SK-N-SH (cell line): ENCODE data around the gene TOMM20. TPM values are rescaled to one million over a fixed set of nuclear protein-coding genes. Genes with fewer than 3 reads are reported as not detected.
A peak's percentile ranks its signal among the peaks of the same experiment; 100 is the strongest.

Experiments used
- CTCF ChIA-PET: fragments of 300-600, 350-600 bp; formaldehyde crosslinking; extraction: SDS; loops from one replicate; lab custom pipeline; 2021; lab: Yijun Ruan, JAX
- POLR2A ChIA-PET: fragments of 350-600 bp; sonication (Branson Sonifier 250); formaldehyde crosslinking; extraction: SDS; loops from one replicate; lab custom pipeline; 2020; ENCODE audit warnings: antibody characterized with exemption, inconsistent platforms; lab: Yijun Ruan, JAX
- DNase-seq: peaks from one replicate; pipeline ENCODE4 v3.0.0; 2012
- H2AFZ ChIP-seq: fragments of 200-600 bp; sonication (generic); 2 replicates; pipeline ENCODE4 v1.8.1; 2016; ENCODE audit warnings: antibody characterized with exemption, mild to moderate bottlenecking, low read depth
- H3F3A ChIP-seq: fragments of 200-600 bp; sonication (generic); replicated peaks from 2 replicates; pipeline ENCODE3; 2016; ENCODE audit warnings: antibody characterized with exemption, mild to moderate bottlenecking; ENCODE audit not compliant: insufficient read depth
- H3K27ac ChIP-seq, 2 experiments: fragments of 200-500 bp in 1 of 2; fragments of 200-600 bp in 1 of 2; sonication (Bioruptor generic) in 1 of 2; sonication (generic), shearing (Covaris generic) in 1 of 2; 2 replicates each; pipeline versions ENCODE4 v1.5.1 to v1.6.1; 2014 to 2016; ENCODE audit warnings: low read depth in 2 of 2, inconsistent platforms in 1 of 2, low read length in 1 of 2, mild to moderate bottlenecking in 1 of 2, mixed read lengths in 1 of 2
- H3K27me3 ChIP-seq: fragments of 200-600 bp; sonication (generic), shearing (Covaris generic); 2 replicates; pipeline ENCODE4 v1.6.1; 2016; ENCODE audit warnings: mixed run types; ENCODE audit not compliant: insufficient read depth
- H3K36me3 ChIP-seq, 2 experiments: fragments of 200-500 bp in 1 of 2; fragments of 200-600 bp in 1 of 2; sonication (Bioruptor generic) in 1 of 2; sonication (generic) in 1 of 2; replicated peaks in 1 of 2; 2 replicates each; pipeline versions ENCODE3 to v1.5.1; 2014 to 2016; ENCODE audit warnings: low read length in 1 of 2, mild to moderate bottlenecking in 1 of 2; ENCODE audit not compliant: insufficient read depth in 2 of 2, control insufficient read depth in 1 of 2
- H3K4me1 ChIP-seq, 2 experiments: fragments of 200-500 bp in 1 of 2; fragments of 200-600 bp in 1 of 2; sonication (Bioruptor generic) in 1 of 2; sonication (generic), shearing (Covaris generic) in 1 of 2; 2 replicates each; pipeline versions ENCODE4 v1.5.1 to v1.6.1; 2014 to 2016; ENCODE audit warnings: low read depth in 1 of 2, low read length in 1 of 2, mixed run types in 1 of 2; ENCODE audit not compliant: insufficient read depth in 2 of 2, control insufficient read depth in 1 of 2
- H3K4me2 ChIP-seq: fragments of 200-600 bp; sonication (generic), shearing (Covaris generic); 2 replicates; pipeline ENCODE4 v1.6.1; 2017; ENCODE audit warnings: mixed run types
- H3K4me3 ChIP-seq, 2 experiments: fragments of 200-500 bp in 1 of 2; fragments of 200-600 bp in 1 of 2; sonication (Bioruptor generic) in 1 of 2; sonication (generic), shearing (Covaris generic) in 1 of 2; 2 replicates each; pipeline versions ENCODE4 v1.5.1 to v1.8.1; 2014 to 2016; ENCODE audit warnings: low read depth in 2 of 2, inconsistent platforms in 1 of 2, low read length in 1 of 2, mild to moderate bottlenecking in 1 of 2, mixed read lengths in 1 of 2, moderate library complexity in 1 of 2
- H3K79me2 ChIP-seq: fragments of 200-600 bp; sonication (generic); 2 replicates; pipeline ENCODE4 v1.8.1; 2017; ENCODE audit warnings: mild to moderate bottlenecking; ENCODE audit not compliant: insufficient read depth
- H3K9ac ChIP-seq: fragments of 200-600 bp; sonication (generic); 2 replicates; pipeline ENCODE4 v1.6.1; 2017; ENCODE audit warnings: mixed run types
- H3K9me2 ChIP-seq: fragments of 200-600 bp; sonication (generic); 2 replicates; pipeline ENCODE4 v1.6.1; 2017; ENCODE audit warnings: mixed run types
- H3K9me3 ChIP-seq: fragments of 200-600 bp; sonication (generic); 2 replicates; pipeline ENCODE4 v1.6.1; 2017; ENCODE audit warnings: mixed run types, mild to moderate bottlenecking, moderate library complexity
- H4K20me1 ChIP-seq: fragments of 200-600 bp; sonication (generic); 2 replicates; pipeline ENCODE4 v1.6.1; 2017; ENCODE audit warnings: mild to moderate bottlenecking, mixed run types; ENCODE audit not compliant: insufficient read depth
- CHD2 ChIP-seq: fragments of 150-350 bp; IDR thresholded peaks from 2 replicates; pipeline ENCODE4 v1.6.1; 2018; ENCODE audit warnings: low read length; ENCODE audit not compliant: partially characterized antibody
- ELF1 ChIP-seq: IDR thresholded peaks from 2 replicates; pipeline ENCODE4 v1.4.0; 2012
- EP300 ChIP-seq, 2 experiments: IDR thresholded peaks; 2 replicates each; pipeline versions ENCODE4 v1.4.0 to v1.6.1; 2012; ENCODE audit warnings: borderline replicate concordance in 1 of 2, low read depth in 1 of 2, low read length in 1 of 2
- EZH2phosphoT487 ChIP-seq: fragments of 200-600 bp; sonication (generic); IDR thresholded peaks from 2 replicates; pipeline ENCODE4 v1.6.1; 2017; ENCODE audit warnings: low read depth, mixed run types, mild to moderate bottlenecking, antibody characterized with exemption, moderate library complexity, borderline replicate concordance
- FOSL2 ChIP-seq: IDR thresholded peaks from 2 replicates; pipeline ENCODE4 v1.4.0; 2012; ENCODE audit warnings: low read depth, mild to moderate bottlenecking, moderate library complexity, borderline replicate concordance
- FOXM1 ChIP-seq: IDR thresholded peaks from 2 replicates; pipeline ENCODE4 v1.4.0; 2012; ENCODE audit warnings: low read depth, mild to moderate bottlenecking
- GATA2 ChIP-seq: sonication (generic); formaldehyde crosslinking; IDR thresholded peaks from 2 replicates; pipeline ENCODE4 v1.5.0; 2020; ENCODE audit warnings: mild to moderate bottlenecking, missing genetic modification reagents
- JUND ChIP-seq: IDR thresholded peaks from 2 replicates; pipeline ENCODE4 v1.4.0; 2012
- MXI1 ChIP-seq: IDR thresholded peaks from 2 replicates; pipeline ENCODE4 v1.6.1; 2012; ENCODE audit warnings: mild to moderate bottlenecking, low read depth, low read length, improper control_type of control experiment
- POLR2AphosphoS5 ChIP-seq: IDR thresholded peaks from 2 replicates; pipeline ENCODE4 v1.6.1; 2012; ENCODE audit warnings: low read depth, low read length
- RCOR1 ChIP-seq: fragments of 150-350 bp; IDR thresholded peaks from 2 replicates; pipeline ENCODE4 v1.6.1; 2017; ENCODE audit warnings: antibody characterized with exemption, low read length
- RFX5 ChIP-seq: IDR thresholded peaks from 2 replicates; pipeline ENCODE4 v1.6.1; 2012; ENCODE audit warnings: mild to moderate bottlenecking, improper control_type of control experiment, low read length
- RXRA ChIP-seq: IDR thresholded peaks from 2 replicates; pipeline ENCODE4 v1.4.0; 2012; ENCODE audit warnings: low read depth, mild to moderate bottlenecking, borderline replicate concordance
- TAF1 ChIP-seq: IDR thresholded peaks from 2 replicates; pipeline ENCODE4 v1.6.1; 2012; ENCODE audit warnings: low read depth, mild to moderate bottlenecking, low read length, moderate library complexity, borderline replicate concordance
- YY1 ChIP-seq: IDR thresholded peaks from 2 replicates; pipeline ENCODE4 v1.4.0; 2012; ENCODE audit warnings: low read depth, mild to moderate bottlenecking
- WGBS: methylation state at CpG from one replicate; pipeline ENCODE4 v1.1.6; 2017; ENCODE audit warnings: low lambda C conversion rate; 5-methylcytosine and 5-hydroxymethylcytosine counted together
- polyA plus RNA-seq, 3 experiments: library from polyadenylated mRNA; depleted of rRNA; stranded (reverse); fragments of >200 nt; gene quantifications; 2 replicates each; pipeline ENCODE4 v1.2.3, GENCODE V29; 2012
- TF ChIP-seq, protein P1 (sequence below): IDR thresholded peaks from 2 replicates; pipeline ENCODE4 v1.4.0; 2012; ENCODE audit warnings: low read depth, borderline replicate concordance
- TF ChIP-seq, protein P2 (sequence below): IDR thresholded peaks from 2 replicates; pipeline ENCODE4 v1.4.0; 2012; ENCODE audit warnings: low read depth
- TF ChIP-seq, protein P3 (sequence below): fragments of 200-600 bp; sonication (generic); IDR thresholded peaks from 2 replicates; pipeline ENCODE4 v1.6.1; 2017; ENCODE audit warnings: antibody characterized with exemption, mild to moderate bottlenecking, moderate library complexity
- TF ChIP-seq, protein P4 (sequence below): fragments of 150-350 bp; IDR thresholded peaks from 2 replicates; pipeline ENCODE4 v1.6.1; 2017; ENCODE audit warnings: antibody characterized with exemption, low read length, low read depth, borderline replicate concordance

TOMM20 gene
- polyA plus RNA-seq, 1 of the 3 experiments (the other 2 are of a cell fraction) = 86.2 TPM

DNA sequence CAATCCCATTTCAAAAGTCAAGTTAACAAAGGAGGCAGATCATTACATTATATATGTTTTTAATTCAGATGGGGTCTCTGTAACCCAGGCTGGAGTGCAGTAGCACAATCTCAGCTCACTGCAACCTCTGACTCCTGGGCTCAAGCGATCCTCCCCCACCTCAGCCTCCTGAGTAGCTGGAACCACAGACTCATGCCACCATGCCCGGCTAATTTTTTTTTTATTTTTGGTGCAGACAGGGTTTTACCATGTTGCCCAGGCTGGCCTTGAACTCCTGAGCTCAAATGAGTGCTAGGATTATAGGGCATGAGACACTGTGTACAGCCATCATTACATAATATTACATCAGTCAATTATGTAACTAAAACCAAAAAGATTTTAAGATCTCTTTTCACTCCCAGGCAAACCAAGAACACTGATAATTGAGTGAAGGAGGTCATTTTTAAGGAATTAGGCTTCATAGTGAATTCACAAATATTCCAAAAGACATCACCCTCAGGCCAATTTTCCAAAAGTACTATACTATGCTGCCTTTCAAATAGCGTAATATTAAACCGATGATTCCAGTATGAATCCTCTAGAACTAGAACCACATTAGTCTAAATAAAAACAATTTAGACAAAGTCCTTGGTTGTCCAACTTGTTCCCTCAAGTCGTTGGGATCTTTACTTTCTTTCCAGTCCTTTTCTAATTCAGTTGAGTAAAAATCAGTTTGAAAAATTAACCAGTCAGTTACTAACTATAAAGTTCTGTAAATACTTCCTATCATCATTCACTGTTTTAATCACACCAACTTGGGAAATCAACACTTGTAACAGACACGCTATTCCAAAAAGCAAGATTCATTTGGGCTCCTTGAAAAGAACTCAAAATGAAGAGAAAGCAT, 16.1 kb downstream of the TOMM20 start:
- Histone ChIP-seq H3K27ac (peak overlapping the region in 1 of 2 experiments; percentile 34; a peak in 1 of 4 replicates), H3K9ac (no peak overlapping the region), H3K79me2 (peaks cover 53% of the 10 kb centered on the region), H2AFZ (no peak overlapping the region), H3K9me2 (no peaks in the 10 kb centered on the region), H3K4me2 (no peak overlapping the region), H3K27me3 (no peaks in the 10 kb centered on the region), H3K4me3 (no peak overlapping the region), H3K9me3 (no peaks in the 10 kb centered on the region), H3K36me3 (peaks cover 59 to 74% of the 10 kb centered on the region in 2 experiments), H4K20me1 (peaks cover 10% of the 10 kb centered on the region), H3F3A (peaks cover 11% of the 10 kb centered on the region), H3K4me1 (peaks cover 0 to 11% of the 10 kb centered on the region in 2 experiments; a peak in 2 of 4 replicates)
- no peak for DNase-seq
- 85% methylated on average over 6 of the region's 6 CpGs for WGBS
- TF ChIP-seq POLR2AphosphoS5 = no peak
- TF ChIP-seq RXRA = no peak
- TF ChIP-seq, protein P1, sequence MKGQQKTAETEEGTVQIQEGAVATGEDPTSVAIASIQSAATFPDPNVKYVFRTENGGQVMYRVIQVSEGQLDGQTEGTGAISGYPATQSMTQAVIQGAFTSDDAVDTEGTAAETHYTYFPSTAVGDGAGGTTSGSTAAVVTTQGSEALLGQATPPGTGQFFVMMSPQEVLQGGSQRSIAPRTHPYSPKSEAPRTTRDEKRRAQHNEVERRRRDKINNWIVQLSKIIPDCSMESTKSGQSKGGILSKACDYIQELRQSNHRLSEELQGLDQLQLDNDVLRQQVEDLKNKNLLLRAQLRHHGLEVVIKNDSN = no peak
- TF ChIP-seq RCOR1 = no peak
- TF ChIP-seq, protein P2, sequence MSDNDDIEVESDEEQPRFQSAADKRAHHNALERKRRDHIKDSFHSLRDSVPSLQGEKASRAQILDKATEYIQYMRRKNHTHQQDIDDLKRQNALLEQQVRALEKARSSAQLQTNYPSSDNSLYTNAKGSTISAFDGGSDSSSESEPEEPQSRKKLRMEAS = no peak
- no peak for TF ChIP-seq TAF1
- no peak for TF ChIP-seq GATA2 (CRISPR knock-in tag)
- no peak for TF ChIP-seq EP300 (IDR thresholded peaks at IDR 0.05; ENCODE audit: borderline replicate concordance in 1 of 2, low read depth in 1 of 2, low read length in 1 of 2)
- TF ChIP-seq, protein P3, sequence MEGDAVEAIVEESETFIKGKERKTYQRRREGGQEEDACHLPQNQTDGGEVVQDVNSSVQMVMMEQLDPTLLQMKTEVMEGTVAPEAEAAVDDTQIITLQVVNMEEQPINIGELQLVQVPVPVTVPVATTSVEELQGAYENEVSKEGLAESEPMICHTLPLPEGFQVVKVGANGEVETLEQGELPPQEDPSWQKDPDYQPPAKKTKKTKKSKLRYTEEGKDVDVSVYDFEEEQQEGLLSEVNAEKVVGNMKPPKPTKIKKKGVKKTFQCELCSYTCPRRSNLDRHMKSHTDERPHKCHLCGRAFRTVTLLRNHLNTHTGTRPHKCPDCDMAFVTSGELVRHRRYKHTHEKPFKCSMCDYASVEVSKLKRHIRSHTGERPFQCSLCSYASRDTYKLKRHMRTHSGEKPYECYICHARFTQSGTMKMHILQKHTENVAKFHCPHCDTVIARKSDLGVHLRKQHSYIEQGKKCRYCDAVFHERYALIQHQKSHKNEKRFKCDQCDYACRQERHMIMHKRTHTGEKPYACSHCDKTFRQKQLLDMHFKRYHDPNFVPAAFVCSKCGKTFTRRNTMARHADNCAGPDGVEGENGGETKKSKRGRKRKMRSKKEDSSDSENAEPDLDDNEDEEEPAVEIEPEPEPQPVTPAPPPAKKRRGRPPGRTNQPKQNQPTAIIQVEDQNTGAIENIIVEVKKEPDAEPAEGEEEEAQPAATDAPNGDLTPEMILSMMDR = no peak
- no peak for TF ChIP-seq MXI1
- no peak for TF ChIP-seq JUND
- TF ChIP-seq, protein P4, sequence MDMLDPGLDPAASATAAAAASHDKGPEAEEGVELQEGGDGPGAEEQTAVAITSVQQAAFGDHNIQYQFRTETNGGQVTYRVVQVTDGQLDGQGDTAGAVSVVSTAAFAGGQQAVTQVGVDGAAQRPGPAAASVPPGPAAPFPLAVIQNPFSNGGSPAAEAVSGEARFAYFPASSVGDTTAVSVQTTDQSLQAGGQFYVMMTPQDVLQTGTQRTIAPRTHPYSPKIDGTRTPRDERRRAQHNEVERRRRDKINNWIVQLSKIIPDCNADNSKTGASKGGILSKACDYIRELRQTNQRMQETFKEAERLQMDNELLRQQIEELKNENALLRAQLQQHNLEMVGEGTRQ = no peak
- no peak for TF ChIP-seq ELF1
- TF ChIP-seq YY1 = no peak
- TF ChIP-seq EZH2phosphoT487 = no peak
- TF ChIP-seq CHD2 = no peak
- no peak for TF ChIP-seq RFX5
- no peak for TF ChIP-seq FOSL2
- no peak for TF ChIP-seq FOXM1
- CTCF ChIA-PET = interaction anchor here (0.6 to 1.8 kb wide), 3 partner anchors 9 to 43 kb away, joined by 3 to 8 read pairs (median 3); no protein-coding TSS in a partner anchor
- POLR2A ChIA-PET = interaction anchor here (0.6 kb wide), 1 partner anchor 682 kb away, joined by 4 read pairs; no protein-coding TSS in a partner anchor
